GM19238 (cell line): ENCODE results near the gene PARVG.

Experiments used
- DNase-seq: peaks from one replicate; pipeline ENCODE4 v3.0.0; 2011; ENCODE audit warnings: low spot score; ENCODE audit not compliant: insufficient read length

The PARVG gene

GRCh38 chr22:44180706-44181032 is at the start of gene PARVG:
Gene PARVG, plus strand, starts transcription at chr22:44180925. Its CDS starts 2,405 bp downstream, at chr22:44183330.
- peak; percentile 74 for DNase-seq

GRCh38 chr22:44131412-44131811 is 49.3 kb upstream of the PARVG start:
- no peak for DNase-seq

- no peak for DNase-seq
Observed at GRCh38 chr22:44131989-44132685, 48.6 kb upstream of the PARVG start.

GRCh38 chr22:44132724-44133123 is 48.0 kb upstream of the PARVG start:
- no peak for DNase-seq

- no peak for DNase-seq
Observed at GRCh38 chr22:44133161-44133560, 47.6 kb upstream of the PARVG start.

- no peak for DNase-seq
Observed at GRCh38 chr22:44133901-44134571, 46.7 kb upstream of the PARVG start.

GRCh38 chr22:44136112-44136511 is 44.6 kb upstream of the PARVG start:
- no peak for DNase-seq

- no peak for DNase-seq
Observed at GRCh38 chr22:44136786-44137185, 43.9 kb upstream of the PARVG start.

- no peak for DNase-seq
Observed at GRCh38 chr22:44137415-44137814, 43.3 kb upstream of the PARVG start.

GRCh38 chr22:44139773-44140172 is 41.0 kb upstream of the PARVG start:
- no peak for DNase-seq

- DNase-seq: no peak
Observed at GRCh38 chr22:44142421-44143104, 38.2 kb upstream of the PARVG start.

GRCh38 chr22:44143105-44143474 is 37.6 kb upstream of the PARVG start:
- DNase-seq: no peak

- no peak for DNase-seq
Observed at GRCh38 chr22:44143579-44143978, 37.1 kb upstream of the PARVG start.

- DNase-seq: no peak
Observed at GRCh38 chr22:44144046-44144569, 36.6 kb upstream of the PARVG start.

- DNase-seq: no peak
Observed at GRCh38 chr22:44145544-44145943, 35.2 kb upstream of the PARVG start.

- DNase-seq: no peak
Observed at GRCh38 chr22:44146088-44146861, 34.5 kb upstream of the PARVG start.

GRCh38 chr22:44147008-44147645 is 33.6 kb upstream of the PARVG start:
- no peak for DNase-seq

GRCh38 chr22:44147821-44148574 is 32.7 kb upstream of the PARVG start:
- DNase-seq: no peak

- no peak for DNase-seq
Observed at GRCh38 chr22:44151676-44152075, 29.0 kb upstream of the PARVG start.

GRCh38 chr22:44153710-44154109 is 27.0 kb upstream of the PARVG start:
- no peak for DNase-seq
